CD4-positive, alpha-beta memory T cell (primary cell): ENCODE results near the gene MRFAP1L1. TPM values are rescaled to one million over a fixed set of nuclear protein-coding genes. Genes with fewer than 3 reads are reported as not detected.

Experiments used
- CTCF ChIA-PET: fragments of 350-600 bp; sonication (Branson Sonifier 250); formaldehyde crosslinking; loops from one replicate; lab custom pipeline; 2021; ENCODE audit warnings: inconsistent platforms; ENCODE audit not compliant: partially characterized antibody; lab: Charles Lee
- POLR2A ChIA-PET: fragments of 350-600 bp; sonication (Branson Sonifier 250); formaldehyde crosslinking; loops from one replicate; lab custom pipeline; 2021; ENCODE audit not compliant: partially characterized antibody; lab: Charles Lee
- DNase-seq, 5 donors: peaks; one replicate each; pipeline versions ENCODE4 v3.0.0 to v3.0.0-alpha.2; 2020 to 2022; ENCODE audit warnings: mixed read lengths in 1 of 5
- H3K27ac ChIP-seq: one replicate; pipeline ENCODE4 v1.7.0; 2013; ENCODE audit warnings: low read depth, low read length
- H3K27me3 ChIP-seq: 2 replicates; pipeline ENCODE4 v1.7.0; 2013; ENCODE audit warnings: mild to moderate bottlenecking, low read length, moderate library complexity; ENCODE audit not compliant: insufficient read depth
- H3K36me3 ChIP-seq: 2 replicates; pipeline ENCODE4 v1.7.0; 2013; ENCODE audit warnings: mild to moderate bottlenecking, low read length, moderate library complexity; ENCODE audit not compliant: insufficient read depth
- H3K4me1 ChIP-seq: 2 replicates; pipeline ENCODE4 v1.7.0; 2013; ENCODE audit warnings: mild to moderate bottlenecking, low read length, moderate library complexity; ENCODE audit not compliant: insufficient read depth
- H3K4me3 ChIP-seq, 2 donors: one replicate each; pipeline ENCODE4 v1.7.0; 2013; ENCODE audit warnings: low read length in 2 of 2, mild to moderate bottlenecking in 1 of 2
- H3K9me3 ChIP-seq, 2 donors: one replicate each; pipeline ENCODE4 v1.7.0; 2013; ENCODE audit warnings: low read length in 2 of 2, control low read depth in 1 of 2; ENCODE audit not compliant: control insufficient read depth in 1 of 2
- H3K27ac Mint-ChIP-seq, 7 donors: one replicate each; pipeline ENCODE4 v1.8.0; 2020 to 2021; ENCODE audit warnings: mixed read lengths in 7 of 7, mild to moderate bottlenecking in 6 of 7, inconsistent platforms in 3 of 7, moderate library complexity in 3 of 7
- H3K27me3 Mint-ChIP-seq, 2 donors: one replicate each; pipeline ENCODE4 v1.8.0; 2020 to 2021; ENCODE audit warnings: mixed read lengths in 2 of 2
- H3K36me3 Mint-ChIP-seq, 2 donors: one replicate each; pipeline ENCODE4 v1.8.0; 2020 to 2021; ENCODE audit warnings: mixed read lengths in 2 of 2, inconsistent platforms in 1 of 2, mild to moderate bottlenecking in 1 of 2
- H3K4me1 Mint-ChIP-seq, 4 donors: one replicate each; pipeline ENCODE4 v1.8.0; 2020 to 2021; ENCODE audit warnings: mixed read lengths in 4 of 4, mild to moderate bottlenecking in 1 of 4
- H3K4me3 Mint-ChIP-seq, 8 donors: one replicate each; pipeline ENCODE4 v1.8.0; 2020 to 2021; ENCODE audit warnings: mixed read lengths in 8 of 8, mild to moderate bottlenecking in 7 of 8, moderate library complexity in 6 of 8, inconsistent platforms in 3 of 8
- H3K9me3 Mint-ChIP-seq, 8 donors: one replicate each; pipeline ENCODE4 v1.8.0; 2020 to 2021; ENCODE audit warnings: mixed read lengths in 8 of 8, mild to moderate bottlenecking in 5 of 8, inconsistent platforms in 3 of 8, moderate library complexity in 1 of 8
- intact Hi-C: fragments of 100-400 bp; cut with micrococcal nuclease; formaldehyde crosslinking; loops from one replicate; pipeline ENCODE4 v1.15.1; 2023
- polyA plus RNA-seq, 2 donors: library from polyadenylated mRNA; unstranded; fragments of 300-500 nt; fragmentation: Illumina TruSeq; gene quantifications; one replicate each; pipeline ENCODE4 v1.2.3, GENCODE V29; 2021
- total RNA-seq, 2 experiments: library from RNA; stranded (reverse); gene quantifications; one replicate each; pipeline ENCODE4 v1.2.3, GENCODE V29; 2021

The MRFAP1L1 gene
- total and polyA plus RNA-seq, 4 experiments from 2014 or later, result 127 to 147 (median 133) TPM

DNA sequence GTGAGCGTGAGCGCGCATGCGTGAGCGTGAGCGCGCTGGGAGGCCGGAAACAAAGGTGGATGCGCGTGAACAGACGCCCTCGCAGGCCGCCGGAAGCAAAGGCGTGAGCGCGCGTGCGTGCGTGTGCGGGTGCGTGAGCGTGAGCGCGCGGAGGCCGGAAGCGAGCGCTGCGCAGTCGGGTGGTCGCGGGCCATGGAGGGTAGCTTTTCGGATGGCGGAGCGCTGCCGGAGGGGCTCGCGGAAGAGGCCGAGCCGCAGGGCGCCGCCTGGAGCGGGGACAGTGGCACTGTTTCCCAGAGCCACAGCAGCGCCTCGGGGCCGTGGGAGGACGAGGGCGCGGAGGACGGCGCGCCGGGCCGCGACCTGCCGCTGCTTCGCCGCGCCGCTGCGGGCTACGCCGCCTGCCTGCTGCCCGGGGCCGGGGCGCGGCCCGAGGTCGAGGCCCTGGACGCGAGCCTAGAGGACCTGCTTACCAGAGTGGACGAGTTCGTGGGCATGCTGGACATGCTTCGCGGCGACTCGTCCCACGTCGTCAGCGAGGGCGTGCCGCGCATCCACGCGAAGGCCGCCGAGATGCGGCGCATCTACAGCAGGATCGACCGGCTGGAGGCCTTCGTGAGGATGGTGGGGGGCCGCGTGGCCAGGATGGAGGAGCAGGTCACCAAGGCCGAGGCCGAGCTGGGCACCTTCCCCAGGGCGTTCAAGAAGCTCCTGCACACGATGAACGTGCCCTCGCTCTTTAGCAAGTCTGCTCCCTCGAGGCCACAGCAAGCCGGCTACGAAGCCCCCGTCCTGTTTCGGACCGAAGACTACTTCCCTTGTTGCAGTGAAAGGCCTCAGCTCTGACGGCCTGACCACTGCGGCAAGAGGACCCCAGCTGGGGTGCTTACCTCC, 6.6 kb upstream of the MRFAP1L1 start, which contains the start of gene BLOC1S4:
Gene BLOC1S4 (plus strand): TSS at position 157 of the 894 bp plus-strand sequence. CDS start 36 bp downstream, at position 193.
- peak within 1 kb of the TSS; percentile 38 to 84 for H3K4me3 ChIP-seq
- H3K27ac ChIP-seq, result peak within 1 kb of the TSS; percentile 92
- peaks cover 38% of the 10 kb centered on the region for H3K4me1 ChIP-seq
- no peaks in the 10 kb centered on the region for H3K9me3 ChIP-seq
- ChIA-PET POLR2A (interaction anchor here (0.6 to 34.5 kb wide), 18 partner anchors 12 to 351 kb away, joined by 3 to 1401 read pairs (median 7); partner anchors contain the start of genes GRPEL1, MAN2B2, MRFAP1 and S100P), CTCF (interaction anchor here (0.8 to 7.8 kb wide), 18 partner anchors 9 to 354 kb away, joined by 3 to 293 read pairs (median 10); partner anchors contain the start of genes GRPEL1 and MRFAP1)
- no peaks in the 10 kb centered on the region for H3K9me3 Mint-ChIP-seq
- H3K4me1 Mint-ChIP-seq, result peaks cover 25 to 48% (median 35%) of the 10 kb centered on the region in 4 donors
- DNase-seq, result peak; percentile 86 to 94 (median 93)
- H3K27ac Mint-ChIP-seq, result peak within 1 kb of the TSS; percentile 92 to 99 (median 98)
- H3K4me3 Mint-ChIP-seq, result peak within 1 kb of the TSS; percentile 87 to 99 (median 93)
- intact Hi-C loops, result loop anchor here (1.0 to 5.0 kb wide), 8 partner anchors 27 to 449 kb away; partner anchors contain the start of genes GRPEL1, KIAA0232, MRFAP1 and TADA2B
- peaks cover 5 to 13% of the 10 kb centered on the region in 2 donors for H3K36me3 Mint-ChIP-seq
- no peaks in the 10 kb centered on the region for H3K27me3 ChIP-seq
- no peaks in the 10 kb centered on the region for H3K36me3 ChIP-seq
- no peaks in the 10 kb centered on the region for H3K27me3 Mint-ChIP-seq

DNA sequence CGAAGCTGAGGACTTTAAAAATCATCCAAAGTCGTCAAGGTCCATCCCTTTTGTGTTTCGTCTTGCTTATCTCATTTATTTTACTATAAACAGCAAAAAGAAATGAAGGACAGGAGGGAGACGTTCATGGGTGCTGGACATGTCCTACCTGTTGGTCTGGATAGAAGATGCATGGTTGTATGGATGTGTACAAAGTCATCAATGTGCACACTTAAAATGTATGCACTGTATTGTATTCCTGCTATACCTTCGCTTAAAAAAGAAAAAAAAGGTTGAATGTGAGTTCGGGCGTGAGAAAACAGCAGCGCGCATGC, 6.0 kb upstream of the MRFAP1L1 start:
- Mint-ChIP-seq H3K9me3 (no peaks in the 10 kb centered on the region), H3K27me3 (no peaks in the 10 kb centered on the region), H3K36me3 (peaks cover 5 to 13% of the 10 kb centered on the region in 2 donors), H3K4me1 (peaks cover 26 to 48% (median 35%) of the 10 kb centered on the region in 4 donors), H3K27ac (peak overlapping the region; percentile 92 to 99 (median 98)), H3K4me3 (peak overlapping the region; percentile 87 to 99 (median 93))
- Histone ChIP-seq H3K36me3 (no peaks in the 10 kb centered on the region), H3K4me3 (peak overlapping the region in 1 of 2 donors; percentile 84), H3K27me3 (no peaks in the 10 kb centered on the region), H3K27ac (peak overlapping the region; percentile 92), H3K9me3 (no peaks in the 10 kb centered on the region), H3K4me1 (peaks cover 38% of the 10 kb centered on the region)
- ChIA-PET POLR2A (interaction anchor here (1.3 to 34.5 kb wide), 13 partner anchors 11 to 352 kb away, joined by 3 to 1401 read pairs (median 14); partner anchors contain the start of genes GRPEL1, MRFAP1, S100P and TBC1D14), CTCF (interaction anchor here (0.8 to 7.8 kb wide), 8 partner anchors 11 to 354 kb away, joined by 3 to 293 read pairs (median 18); partner anchors contain the start of gene GRPEL1)
- DNase-seq, result no peak
- intact Hi-C loops, result loop anchor here (1.0 to 5.0 kb wide), 8 partner anchors 26 to 448 kb away; partner anchors contain the start of genes GRPEL1, KIAA0232, MRFAP1 and TADA2B

DNA sequence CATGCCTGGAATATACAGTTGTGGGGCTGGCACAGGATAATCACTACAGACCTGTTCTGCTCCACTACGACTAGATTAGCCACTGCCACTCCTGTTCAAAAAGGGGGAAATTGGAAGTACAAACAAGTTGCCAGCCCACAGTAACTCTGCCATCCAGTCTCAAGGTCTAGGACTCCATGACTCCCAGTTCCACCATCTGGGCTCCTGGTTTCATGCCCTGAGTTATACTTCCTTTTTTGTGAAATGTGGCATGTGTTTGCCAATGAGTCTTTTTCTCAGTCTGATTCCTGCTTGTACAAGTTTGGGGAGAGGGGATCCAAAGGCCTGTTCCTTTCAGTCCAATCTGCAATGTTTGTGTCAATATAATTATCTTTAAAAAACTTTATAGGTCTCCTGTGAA, 5.3 kb upstream of the MRFAP1L1 start:
- H3K27ac ChIP-seq, result peak overlapping the region; percentile 92
- peak overlapping the region in 6 of 7 donors; percentile 48 to 92 (median 70) for H3K27ac Mint-ChIP-seq
- ChIA-PET CTCF (interaction anchor here (0.6 to 7.1 kb wide), 6 partner anchors 14 to 355 kb away, joined by 4 to 115 read pairs (median 17); partner anchors contain the start of gene GRPEL1), POLR2A (interaction anchor here (2.0 to 34.5 kb wide), 7 partner anchors 10 to 353 kb away, joined by 11 to 1401 read pairs (median 43); partner anchors contain the start of genes GRPEL1, MRFAP1 and S100P)
- no peaks in the 10 kb centered on the region for H3K9me3 ChIP-seq
- peaks cover 37% of the 10 kb centered on the region for H3K4me1 ChIP-seq
- no peaks in the 10 kb centered on the region for H3K36me3 ChIP-seq
- no peaks in the 10 kb centered on the region for H3K27me3 ChIP-seq
- intact Hi-C loops, result loop anchor here (5.0 kb wide), 1 partner anchor 448 kb away; the partner anchor contains the start of gene WFS1
- DNase-seq, result no peak
- H3K4me3 ChIP-seq, result no peak overlapping the region
- peaks cover 5 to 13% of the 10 kb centered on the region in 2 donors for H3K36me3 Mint-ChIP-seq
- H3K9me3 Mint-ChIP-seq, result no peaks in the 10 kb centered on the region
- peak overlapping the region in 6 of 8 donors; percentile 26 to 64 (median 43) for H3K4me3 Mint-ChIP-seq
- H3K4me1 Mint-ChIP-seq, result peaks cover 25 to 50% (median 37%) of the 10 kb centered on the region in 4 donors
- no peaks in the 10 kb centered on the region for H3K27me3 Mint-ChIP-seq

DNA sequence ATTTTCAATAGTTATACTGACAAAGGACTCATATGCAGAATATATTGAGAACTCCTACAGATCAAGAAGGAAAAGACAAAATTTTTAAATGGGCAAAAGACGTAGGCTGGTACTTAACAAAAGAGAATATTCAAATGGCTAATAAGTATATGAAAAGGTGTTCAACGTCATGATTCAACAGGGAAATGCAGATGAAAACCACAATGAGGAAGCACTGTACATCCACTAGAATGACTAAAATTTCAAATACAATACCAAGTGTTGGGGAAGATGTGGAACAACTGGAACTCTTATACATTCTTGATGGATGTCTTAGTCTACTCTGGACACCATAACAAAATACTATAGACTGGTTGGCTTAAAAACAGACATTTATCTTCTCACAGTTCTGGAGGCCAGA, 1.3 kb upstream of the MRFAP1L1 start:
- Histone ChIP-seq H3K4me1 (peaks cover 44% of the 10 kb centered on the region), H3K9me3 (no peaks in the 10 kb centered on the region), H3K27me3 (no peaks in the 10 kb centered on the region), H3K27ac (no peak overlapping the region), H3K36me3 (peaks cover 10% of the 10 kb centered on the region), H3K4me3 (no peak overlapping the region)
- H3K4me3 Mint-ChIP-seq, result peak overlapping the region in 2 of 8 donors; percentile 17 to 41
- H3K27ac Mint-ChIP-seq, result peak overlapping the region in 4 of 7 donors; percentile 1 to 99 (median 32)
- no peak for DNase-seq
- intact Hi-C loops, result no loop called here
- CTCF ChIA-PET, result no interaction called here
- H3K27me3 Mint-ChIP-seq, result no peaks in the 10 kb centered on the region
- no peaks in the 10 kb centered on the region for H3K9me3 Mint-ChIP-seq
- POLR2A ChIA-PET, result interaction anchor here (1.3 to 34.5 kb wide), 3 partner anchors 17 to 162 kb away, joined by 5 to 1401 read pairs (median 663); partner anchors contain the start of gene S100P
- peaks cover 19 to 38% of the 10 kb centered on the region in 2 donors for H3K36me3 Mint-ChIP-seq
- peaks cover 36 to 63% (median 51%) of the 10 kb centered on the region in 4 donors for H3K4me1 Mint-ChIP-seq

DNA sequence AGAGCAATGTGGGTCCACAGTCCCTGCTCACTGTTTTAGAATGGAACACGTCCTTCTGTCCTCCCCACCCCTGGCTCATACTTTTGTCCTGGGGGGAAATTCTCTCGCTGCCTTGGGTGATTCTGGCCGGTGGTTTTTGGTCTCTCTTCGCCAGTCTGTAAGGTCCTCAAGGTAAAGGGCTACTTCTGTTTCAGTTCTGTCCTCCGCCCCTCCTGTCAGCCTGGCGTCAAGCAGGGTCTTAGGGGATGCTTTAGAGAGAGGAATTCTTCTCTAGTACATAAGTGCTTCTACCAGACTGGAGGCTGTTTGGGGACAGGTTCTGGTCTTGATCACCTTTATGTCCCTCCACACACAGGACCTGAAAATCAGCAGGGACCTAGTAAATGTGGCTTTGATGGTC, 617 bp upstream of the MRFAP1L1 start:
- peak overlapping the region; percentile 97 to 100 (median 99) for H3K4me3 Mint-ChIP-seq
- H3K27ac ChIP-seq, result peak overlapping the region; percentile 95
- H3K9me3 ChIP-seq, result no peaks in the 10 kb centered on the region
- ChIA-PET CTCF (interaction anchor here (0.8 to 12.1 kb wide), 10 partner anchors 8 to 163 kb away, joined by 3 to 189 read pairs (median 6); a partner anchor contains a TSS), POLR2A (interaction anchor here (0.7 to 34.5 kb wide), 14 partner anchors 8 to 359 kb away, joined by 3 to 1401 read pairs (median 4); partner anchors contain the start of genes KIAA0232, MRFAP1, S100P and TBC1D14)
- peaks cover 10% of the 10 kb centered on the region for H3K36me3 ChIP-seq
- no peaks in the 10 kb centered on the region for H3K9me3 Mint-ChIP-seq
- peak overlapping the region; percentile 99 to 100 (median 99) for H3K27ac Mint-ChIP-seq
- intact Hi-C loops, result no loop called here
- H3K27me3 ChIP-seq, result no peaks in the 10 kb centered on the region
- peak overlapping the region; percentile 49 to 74 for H3K4me3 ChIP-seq
- DNase-seq, result no peak
- H3K4me1 ChIP-seq, result peaks cover 46% of the 10 kb centered on the region
- no peaks in the 10 kb centered on the region for H3K27me3 Mint-ChIP-seq
- H3K4me1 Mint-ChIP-seq, result peaks cover 37 to 63% (median 51%) of the 10 kb centered on the region in 4 donors
- H3K36me3 Mint-ChIP-seq, result peaks cover 25 to 42% of the 10 kb centered on the region in 2 donors

DNA sequence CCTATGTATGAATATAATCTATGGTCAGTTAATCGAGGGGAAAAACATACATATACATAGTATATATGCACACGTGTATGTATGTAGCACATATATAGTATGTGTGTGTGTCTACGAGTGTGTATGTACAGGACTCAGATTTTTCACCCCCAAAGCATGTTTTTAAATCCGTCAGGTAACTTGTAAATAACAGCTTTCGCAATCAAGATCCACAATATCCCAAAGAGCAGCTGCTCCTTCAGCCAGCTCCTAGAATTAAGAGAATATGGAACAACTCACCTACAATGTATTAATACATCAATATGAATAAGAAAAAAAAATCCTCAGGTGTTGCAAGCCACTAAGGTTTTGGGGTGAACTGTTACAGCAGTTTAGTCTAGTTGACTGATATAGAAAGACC, 3.5 kb downstream of the MRFAP1L1 start:
- intact Hi-C loops, result no loop called here
- peaks cover 48 to 66% of the 10 kb centered on the region in 2 donors for H3K36me3 Mint-ChIP-seq
- H3K36me3 ChIP-seq, result peaks cover 16% of the 10 kb centered on the region
- peak overlapping the region in 7 of 8 donors; percentile 1 to 100 (median 79) for H3K4me3 Mint-ChIP-seq
- peaks cover 61% of the 10 kb centered on the region for H3K4me1 ChIP-seq
- H3K27ac Mint-ChIP-seq, result peak overlapping the region in 6 of 7 donors; percentile 52 to 88 (median 80)
- H3K27me3 Mint-ChIP-seq, result no peaks in the 10 kb centered on the region
- H3K4me1 Mint-ChIP-seq, result peaks cover 54 to 87% (median 68%) of the 10 kb centered on the region in 4 donors
- POLR2A ChIA-PET, result interaction anchor here (2.3 to 34.5 kb wide), 5 partner anchors 10 to 362 kb away, joined by 10 to 1401 read pairs (median 43); partner anchors contain the start of genes BLOC1S4, GRPEL1, MRFAP1 and S100P
- no peaks in the 10 kb centered on the region for H3K27me3 ChIP-seq
- no peaks in the 10 kb centered on the region for H3K9me3 Mint-ChIP-seq
- H3K9me3 ChIP-seq, result no peaks in the 10 kb centered on the region
- CTCF ChIA-PET, result interaction anchor here (0.8 to 12.1 kb wide), 7 partner anchors 10 to 31 kb away, joined by 3 to 189 read pairs (median 8); partner anchors contain the start of gene BLOC1S4
- H3K4me3 ChIP-seq, result no peak overlapping the region
- no peak overlapping the region for H3K27ac ChIP-seq
- DNase-seq, result no peak
